ENCODE data around the gene SGTA.

The SGTA gene

DNA sequence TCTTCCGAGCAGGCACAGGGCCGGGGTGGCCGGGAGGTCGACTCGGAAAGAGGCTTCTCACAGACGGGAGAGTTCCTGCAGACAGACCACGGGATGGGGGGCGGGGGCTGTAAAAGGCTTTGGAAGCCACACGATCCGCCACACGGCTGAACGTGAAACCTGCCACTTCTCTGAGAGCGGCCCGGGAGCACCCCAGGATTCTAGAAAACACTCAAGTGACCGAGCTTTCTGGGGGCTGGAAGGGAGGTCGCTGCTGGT lies 27.7 kb downstream of the SGTA start:
- TF ChIP-seq, protein P1, sequence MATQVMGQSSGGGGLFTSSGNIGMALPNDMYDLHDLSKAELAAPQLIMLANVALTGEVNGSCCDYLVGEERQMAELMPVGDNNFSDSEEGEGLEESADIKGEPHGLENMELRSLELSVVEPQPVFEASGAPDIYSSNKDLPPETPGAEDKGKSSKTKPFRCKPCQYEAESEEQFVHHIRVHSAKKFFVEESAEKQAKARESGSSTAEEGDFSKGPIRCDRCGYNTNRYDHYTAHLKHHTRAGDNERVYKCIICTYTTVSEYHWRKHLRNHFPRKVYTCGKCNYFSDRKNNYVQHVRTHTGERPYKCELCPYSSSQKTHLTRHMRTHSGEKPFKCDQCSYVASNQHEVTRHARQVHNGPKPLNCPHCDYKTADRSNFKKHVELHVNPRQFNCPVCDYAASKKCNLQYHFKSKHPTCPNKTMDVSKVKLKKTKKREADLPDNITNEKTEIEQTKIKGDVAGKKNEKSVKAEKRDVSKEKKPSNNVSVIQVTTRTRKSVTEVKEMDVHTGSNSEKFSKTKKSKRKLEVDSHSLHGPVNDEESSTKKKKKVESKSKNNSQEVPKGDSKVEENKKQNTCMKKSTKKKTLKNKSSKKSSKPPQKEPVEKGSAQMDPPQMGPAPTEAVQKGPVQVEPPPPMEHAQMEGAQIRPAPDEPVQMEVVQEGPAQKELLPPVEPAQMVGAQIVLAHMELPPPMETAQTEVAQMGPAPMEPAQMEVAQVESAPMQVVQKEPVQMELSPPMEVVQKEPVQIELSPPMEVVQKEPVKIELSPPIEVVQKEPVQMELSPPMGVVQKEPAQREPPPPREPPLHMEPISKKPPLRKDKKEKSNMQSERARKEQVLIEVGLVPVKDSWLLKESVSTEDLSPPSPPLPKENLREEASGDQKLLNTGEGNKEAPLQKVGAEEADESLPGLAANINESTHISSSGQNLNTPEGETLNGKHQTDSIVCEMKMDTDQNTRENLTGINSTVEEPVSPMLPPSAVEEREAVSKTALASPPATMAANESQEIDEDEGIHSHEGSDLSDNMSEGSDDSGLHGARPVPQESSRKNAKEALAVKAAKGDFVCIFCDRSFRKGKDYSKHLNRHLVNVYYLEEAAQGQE (IDR thresholded peaks at IDR 0.05; ENCODE audit: insufficient read depth in 1 of 2, low read depth in 2 of 2, low read length in 2 of 2), result no peak
- no peak for TF ChIP-seq FOXP2 (optimal IDR thresholded peaks at IDR 0.05; ENCODE audit: borderline replicate concordance, extremely low read depth, extremely low read length, insufficient read depth)
- no peak for TF ChIP-seq POLR2AphosphoS5 (IDR thresholded peaks at IDR 0.05; ENCODE audit: low read depth, low read length)
- no peak for TF ChIP-seq SIN3A (IDR thresholded peaks at IDR 0.05; ENCODE audit: borderline replicate concordance, insufficient read depth, low read length)
- no peak for TF ChIP-seq TAF1 (IDR thresholded peaks at IDR 0.05; ENCODE audit: borderline replicate concordance, insufficient read depth, low read length)

DNA sequence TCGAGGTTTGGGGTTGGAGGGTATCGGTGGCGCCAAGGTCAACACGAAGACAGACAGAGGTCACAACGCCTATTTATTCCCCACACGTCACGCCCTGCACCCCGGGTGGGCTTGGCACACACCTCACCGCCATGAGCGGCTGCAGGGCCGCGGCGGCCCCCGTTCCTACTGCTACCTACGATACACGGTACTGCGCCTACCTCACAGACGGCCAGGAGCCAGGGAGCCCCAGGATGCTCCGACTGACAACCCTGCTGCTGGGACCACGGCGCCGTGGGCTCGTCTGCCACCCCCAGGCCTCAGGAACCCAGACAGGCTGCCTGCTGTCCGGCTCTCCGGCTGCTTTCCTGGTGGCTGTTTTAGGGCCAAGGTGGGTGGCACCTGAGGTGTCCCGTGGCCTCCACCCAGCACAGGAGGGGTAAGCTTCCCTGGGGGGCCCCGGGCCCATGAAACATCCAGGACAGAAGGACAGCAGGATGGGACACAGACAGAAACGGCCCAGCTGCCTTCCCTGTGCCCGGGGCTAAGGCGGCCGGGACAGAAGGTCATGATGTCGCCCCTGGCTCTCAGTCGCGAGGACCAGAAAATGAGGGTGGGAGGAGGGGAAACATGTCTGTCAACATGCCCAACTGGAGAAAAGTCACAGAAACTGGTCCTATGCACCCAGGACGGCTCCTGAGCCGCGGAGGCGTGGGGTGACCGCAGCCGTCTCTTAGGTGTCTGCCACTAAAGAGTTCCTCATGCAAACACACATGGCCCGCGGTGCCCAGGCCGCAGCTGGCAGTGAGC lies 28.2 kb downstream of the SGTA start:
- TF ChIP-seq SIN3A (IDR thresholded peaks at IDR 0.05; ENCODE audit: borderline replicate concordance, insufficient read depth, low read length) (no peak), POLR2AphosphoS5 (IDR thresholded peaks at IDR 0.05; ENCODE audit: low read depth, low read length) (no peak), FOXP2 (optimal IDR thresholded peaks at IDR 0.05; ENCODE audit: borderline replicate concordance, extremely low read depth, extremely low read length, insufficient read depth) (no peak), TAF1 (IDR thresholded peaks at IDR 0.05; ENCODE audit: borderline replicate concordance, insufficient read depth, low read length) (no peak)
- TF ChIP-seq, protein P1 (IDR thresholded peaks at IDR 0.05; ENCODE audit: insufficient read depth in 1 of 2, low read depth in 2 of 2, low read length in 2 of 2), result no peak

DNA sequence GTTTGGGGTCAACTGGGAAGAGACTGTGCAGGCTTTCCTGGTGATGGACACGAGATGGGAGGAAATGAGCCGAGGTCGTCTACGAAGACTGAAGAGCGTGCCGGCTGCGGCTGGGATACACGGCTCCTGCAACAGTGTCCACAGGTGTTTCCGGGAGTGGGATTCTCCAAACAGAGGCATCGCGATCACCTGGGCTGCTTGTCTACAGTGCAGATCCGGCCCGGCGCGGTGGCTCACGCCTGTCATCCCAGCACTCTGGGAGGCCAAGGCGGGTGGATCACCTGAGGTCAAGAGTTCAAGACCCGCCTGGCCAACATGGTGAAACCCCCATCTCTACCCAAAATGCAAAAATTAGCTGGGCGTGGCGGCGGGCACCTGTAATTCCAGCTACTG lies 31.6 kb downstream of the SGTA start:
- no peak for TF ChIP-seq TAF1 (IDR thresholded peaks at IDR 0.05; ENCODE audit: borderline replicate concordance, insufficient read depth, low read length)
- TF ChIP-seq SIN3A (IDR thresholded peaks at IDR 0.05; ENCODE audit: borderline replicate concordance, insufficient read depth, low read length), result no peak
- TF ChIP-seq, protein P1 (IDR thresholded peaks at IDR 0.05; ENCODE audit: insufficient read depth in 1 of 2, low read depth in 2 of 2, low read length in 2 of 2), result no peak
- TF ChIP-seq FOXP2 (optimal IDR thresholded peaks at IDR 0.05; ENCODE audit: borderline replicate concordance, extremely low read depth, extremely low read length, insufficient read depth), result no peak
- no peak for TF ChIP-seq POLR2AphosphoS5 (IDR thresholded peaks at IDR 0.05; ENCODE audit: low read depth, low read length)

DNA sequence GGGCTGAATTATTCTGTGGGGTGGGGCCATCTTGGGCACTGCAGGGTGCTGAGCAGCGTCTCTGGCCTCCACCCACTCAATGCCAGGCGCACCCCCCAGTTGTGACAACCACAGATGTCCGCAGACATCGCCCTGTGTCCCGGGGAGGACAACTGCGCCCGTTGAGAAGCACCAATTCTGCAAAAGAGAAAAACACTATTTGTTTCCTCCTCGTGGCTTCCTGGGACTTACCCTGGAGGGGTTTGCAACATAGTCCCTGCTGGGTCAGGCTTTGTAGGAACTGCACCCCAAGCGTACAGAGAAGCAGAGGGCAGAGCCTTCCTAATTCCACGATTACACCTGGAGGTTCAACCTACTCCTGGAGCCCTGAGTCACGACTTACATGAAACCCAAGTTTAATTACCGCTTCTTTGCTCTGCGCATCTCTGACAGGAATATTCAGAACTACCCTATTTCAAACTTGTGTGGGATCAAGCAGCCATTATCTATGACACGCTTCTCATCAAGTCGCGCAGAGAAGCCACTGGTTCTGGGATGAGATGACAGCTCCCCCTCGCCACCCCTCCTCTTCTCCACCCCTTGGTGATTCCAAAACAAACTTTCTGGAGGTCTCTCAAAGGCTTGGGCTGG lies 32.1 kb downstream of the SGTA start:
- TF ChIP-seq SIN3A (IDR thresholded peaks at IDR 0.05; ENCODE audit: borderline replicate concordance, insufficient read depth, low read length) (no peak), POLR2AphosphoS5 (IDR thresholded peaks at IDR 0.05; ENCODE audit: low read depth, low read length) (no peak), FOXP2 (optimal IDR thresholded peaks at IDR 0.05; ENCODE audit: borderline replicate concordance, extremely low read depth, extremely low read length, insufficient read depth) (no peak), TAF1 (IDR thresholded peaks at IDR 0.05; ENCODE audit: borderline replicate concordance, insufficient read depth, low read length) (no peak)
- TF ChIP-seq, protein P1 (IDR thresholded peaks at IDR 0.05; ENCODE audit: insufficient read depth in 1 of 2, low read depth in 2 of 2, low read length in 2 of 2), result no peak

Measured in PFSK-1 (cell line).